Activated B cell treated with CpG ODN at 0.5 μM for 24 hours (primary cell): ENCODE measurements around the gene MAP7D2. TPM values are rescaled to one million over a fixed set of nuclear protein-coding genes. Genes with fewer than 3 reads are reported as not detected.
A peak's percentile ranks its signal among the peaks of the same experiment; 100 is the strongest.

ENCODE experiments used
- ATAC-seq: fragments of 200-7000 bp; cut with Tn5 transposase; one replicate; pipeline ENCODE4 v1.10.0; 2021; ENCODE audit warnings: low read depth, mild to moderate bottlenecking, moderate library complexity
- CTCF ChIA-PET: fragments of 350-600 bp; sonication (Branson Sonifier 250); formaldehyde crosslinking; loops from one replicate; lab custom pipeline; 2021; ENCODE audit warnings: antibody characterized with exemption; lab: Charles Lee
- POLR2A ChIA-PET: fragments of 350-600 bp; sonication (Branson Sonifier 250); formaldehyde crosslinking; loops from one replicate; lab custom pipeline; 2021; ENCODE audit warnings: antibody characterized with exemption; lab: Charles Lee
- DNase-seq: peaks from one replicate; pipeline ENCODE4 v3.0.0; 2022
- H3K27ac Mint-ChIP-seq: one replicate; pipeline ENCODE4 v1.8.0; 2020; ENCODE audit warnings: mixed read lengths
- H3K27me3 Mint-ChIP-seq: one replicate; pipeline ENCODE4 v1.8.0; 2021; ENCODE audit warnings: mixed read lengths
- H3K36me3 Mint-ChIP-seq: one replicate; pipeline ENCODE4 v1.8.0; 2021; ENCODE audit warnings: low read depth, mixed read lengths
- H3K4me1 Mint-ChIP-seq: one replicate; pipeline ENCODE4 v1.8.0; 2021; ENCODE audit warnings: mixed read lengths
- H3K4me3 Mint-ChIP-seq: one replicate; pipeline ENCODE4 v1.8.0; 2020; ENCODE audit warnings: mild to moderate bottlenecking, mixed read lengths
- H3K9me3 Mint-ChIP-seq: one replicate; pipeline ENCODE4 v1.8.0; 2020; ENCODE audit warnings: mixed read lengths
- CTCF ChIP-seq: fragments of 200-600 bp; IDR thresholded peaks from one replicate; pipeline ENCODE4 v1.8.0; 2022; ENCODE audit warnings: antibody characterized with exemption, mild to moderate bottlenecking
- intact Hi-C: fragments of 100-400 bp; cut with micrococcal nuclease; formaldehyde crosslinking; loops from one replicate; pipeline ENCODE4 v1.15.1; 2024
- total RNA-seq: library from RNA; stranded (reverse); gene quantifications from 2 replicates; pipeline ENCODE4 v1.2.3, GENCODE V29; 2022

Gene MAP7D2
- total RNA-seq, 1 donor from 2014 or later = 0.16 TPM

DNA sequence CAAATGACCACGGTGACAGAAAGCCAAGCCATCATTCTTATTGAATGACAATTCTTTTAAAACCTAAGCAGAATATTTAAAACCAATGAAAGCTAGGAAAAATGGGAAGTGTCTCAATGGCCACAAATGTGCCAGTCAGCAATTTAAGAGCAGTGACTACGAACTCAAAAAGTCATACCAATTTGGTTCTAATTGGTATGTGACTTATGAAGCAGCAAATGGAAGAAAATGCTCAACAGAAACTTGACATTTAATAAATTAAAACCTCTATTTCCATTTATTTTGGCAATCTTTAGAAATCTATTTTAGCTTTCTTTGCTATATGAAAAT, 100.1 kb downstream of the MAP7D2 start:
- POLR2A ChIA-PET = no interaction called here

GRCh38 chrX:20015945-20016615, 100.6 kb downstream of the MAP7D2 start:
- Mint-ChIP-seq H3K27ac (no peak overlapping the region), H3K4me3 (no peak overlapping the region), H3K9me3 (peaks cover 11% of the 10 kb centered on the region), H3K27me3 (no peaks in the 10 kb centered on the region), H3K4me1 (peaks cover 11% of the 10 kb centered on the region), H3K36me3 (no peaks in the 10 kb centered on the region)
- CTCF ChIA-PET = interaction anchor here (1.2 kb wide), 1 partner anchor 45 kb away, joined by 3 read pairs; no protein-coding TSS in a partner anchor
- intact Hi-C loops = no loop called here
- ATAC-seq (no peak), DNase-seq (no peak)
- TF ChIP-seq CTCF = no peak
- POLR2A ChIA-PET = no interaction called here

More for the DNA sequence above, 100.1 kb downstream of the MAP7D2 start:
- Mint-ChIP-seq H3K4me1 (peaks cover 11% of the 10 kb centered on the region), H3K9me3 (peaks cover 11% of the 10 kb centered on the region), H3K27me3 (no peaks in the 10 kb centered on the region), H3K36me3 (no peaks in the 10 kb centered on the region), H3K4me3 (no peak overlapping the region), H3K27ac (no peak overlapping the region)
- intact Hi-C loops = no loop called here
- ATAC-seq (no peak), DNase-seq (no peak)
- CTCF ChIA-PET = interaction anchor here (1.2 kb wide), 1 partner anchor 45 kb away, joined by 3 read pairs; no protein-coding TSS in a partner anchor
- TF ChIP-seq CTCF = no peak

GRCh38 chrX:20015422-20015821, 101.3 kb downstream of the MAP7D2 start:
- Mint-ChIP-seq H3K27ac (no peak overlapping the region), H3K27me3 (no peaks in the 10 kb centered on the region), H3K4me3 (no peak overlapping the region), H3K36me3 (no peaks in the 10 kb centered on the region), H3K9me3 (peaks cover 11% of the 10 kb centered on the region), H3K4me1 (peaks cover 11% of the 10 kb centered on the region)
- ChIA-PET CTCF (no interaction called here), POLR2A (no interaction called here)
- intact Hi-C loops = no loop called here
- peak; percentile 28 for ATAC-seq
- no peak for TF ChIP-seq CTCF
- DNase-seq = no peak

- Mint-ChIP-seq H3K9me3 (peaks cover 11% of the 10 kb centered on the region), H3K36me3 (no peaks in the 10 kb centered on the region), H3K4me3 (no peak overlapping the region), H3K27ac (no peak overlapping the region), H3K27me3 (no peaks in the 10 kb centered on the region), H3K4me1 (peaks cover 11% of the 10 kb centered on the region)
- no peak for ATAC-seq
- DNase-seq = no peak
- intact Hi-C loops = no loop called here
- ChIA-PET CTCF (no interaction called here), POLR2A (no interaction called here)
- TF ChIP-seq CTCF = no peak
Observed at GRCh38 chrX:20011608-20012007, 105.1 kb downstream of the MAP7D2 start.

- POLR2A ChIA-PET = no interaction called here
- no peak for TF ChIP-seq CTCF
- Mint-ChIP-seq H3K27ac (no peak overlapping the region), H3K27me3 (no peaks in the 10 kb centered on the region), H3K4me1 (no peaks in the 10 kb centered on the region), H3K9me3 (no peaks in the 10 kb centered on the region), H3K36me3 (no peaks in the 10 kb centered on the region), H3K4me3 (no peak overlapping the region)
- CTCF ChIA-PET = no interaction called here
- ATAC-seq (no peak), DNase-seq (no peak)
- intact Hi-C loops = no loop called here
Observed at GRCh38 chrX:20007962-20008622, 108.6 kb downstream of the MAP7D2 start.
